Measurements from ENCODE around the gene OR5M11. TPM values are rescaled to one million over a fixed set of nuclear protein-coding genes. Genes with fewer than 3 reads are reported as not detected.

Gene OR5M11
- polyA plus RNA-seq, 1 donor from 2014 or later: not detected

DNA sequence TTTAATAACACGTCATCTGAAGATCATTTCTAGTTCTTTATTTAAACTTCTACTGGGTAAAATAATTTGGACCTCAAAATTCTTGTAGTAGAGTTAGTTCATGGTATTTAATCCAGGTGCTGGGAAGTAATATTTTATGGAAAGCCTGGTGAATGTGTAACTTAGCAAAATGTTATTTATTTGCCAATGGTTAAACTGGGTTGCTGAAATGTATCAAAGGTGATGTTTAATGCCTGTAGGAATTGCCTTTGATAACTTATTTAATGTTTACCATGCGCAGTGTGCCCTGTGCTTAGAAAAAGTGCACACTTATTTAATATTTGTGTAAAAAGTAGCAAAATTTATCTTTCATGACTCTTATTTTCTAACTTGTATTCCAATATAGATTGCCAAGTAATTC lies 11.2 kb downstream of the OR5M11 start:
- no peaks in the 10 kb centered on the region for H3K9me2 ChIP-seq (ENCODE audit: insufficient read depth, low read length)
- no peaks in the 10 kb centered on the region for H3K36me3 ChIP-seq (ENCODE audit: insufficient read depth, low read length)
- H3K9me3 ChIP-seq (ENCODE audit: low read length): no peaks in the 10 kb centered on the region
- H3F3A ChIP-seq (ENCODE audit: insufficient read depth, low read length, poor library complexity, severe bottlenecking): no peaks in the 10 kb centered on the region
- no peaks in the 10 kb centered on the region for H3K79me2 ChIP-seq (replicated peaks; ENCODE audit: insufficient read depth, low read length)
- no peak overlapping the region for H3K27ac ChIP-seq (ENCODE audit: low read length)
- no peak overlapping the region for H3K4me3 ChIP-seq (ENCODE audit: low read length)
- no peaks in the 10 kb centered on the region for H4K20me1 ChIP-seq (ENCODE audit: insufficient read depth)
- no peak overlapping the region for H2AFZ ChIP-seq (ENCODE audit: low read depth, low read length)
- no peak overlapping the region for H3K9ac ChIP-seq (ENCODE audit: low read length)
- TF ChIP-seq TAF1 (IDR thresholded peaks at IDR 0.05; ENCODE audit: low read depth): no peak
- TF ChIP-seq MXI1 (conservative IDR thresholded peaks at IDR 0.05; ENCODE audit: poor library complexity, severe bottlenecking): no peak
- no peak for TF ChIP-seq RAD21 (conservative IDR thresholded peaks at IDR 0.05)
- H3K4me2 ChIP-seq (ENCODE audit: low read length): no peak overlapping the region
- no peaks in the 10 kb centered on the region for H3K27me3 ChIP-seq (ENCODE audit: insufficient read depth, low read depth, low read length)

DNA sequence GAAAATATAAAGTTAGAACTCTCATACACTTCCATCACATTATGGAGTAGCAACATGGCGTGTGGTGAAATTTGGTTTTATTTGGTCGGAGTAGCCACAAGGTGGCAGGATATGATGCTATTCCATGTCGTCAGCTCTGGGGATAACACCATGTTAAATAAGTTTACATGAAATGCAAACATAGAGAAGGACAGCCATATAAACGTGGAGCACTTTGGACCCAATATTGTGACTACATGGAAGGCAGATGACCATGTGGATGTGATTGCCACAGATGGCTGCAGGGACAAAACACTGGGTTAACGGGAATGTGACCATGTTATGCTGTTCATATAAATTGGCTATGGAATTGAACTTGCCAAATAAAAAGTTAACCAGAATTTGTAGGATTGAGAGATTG lies 21.0 kb downstream of the OR5M11 start:
- H3K27me3 ChIP-seq (ENCODE audit: insufficient read depth, low read depth, low read length): no peaks in the 10 kb centered on the region
- H3K4me2 ChIP-seq (ENCODE audit: low read length): no peak overlapping the region
- no peaks in the 10 kb centered on the region for H3K36me3 ChIP-seq (ENCODE audit: insufficient read depth, low read length)
- no peak overlapping the region for H3K27ac ChIP-seq (ENCODE audit: low read length)
- H3K4me3 ChIP-seq (ENCODE audit: low read length): no peak overlapping the region
- H3K79me2 ChIP-seq (replicated peaks; ENCODE audit: insufficient read depth, low read length): no peaks in the 10 kb centered on the region
- H3K9me3 ChIP-seq (ENCODE audit: low read length): no peaks in the 10 kb centered on the region
- no peak for TF ChIP-seq EZH2 (IDR thresholded peaks at IDR 0.05; ENCODE audit: borderline replicate concordance, insufficient read depth, low read length, poor library complexity, severe bottlenecking)
- TF ChIP-seq RAD21 (conservative IDR thresholded peaks at IDR 0.05): no peak
- TF ChIP-seq, protein P1, sequence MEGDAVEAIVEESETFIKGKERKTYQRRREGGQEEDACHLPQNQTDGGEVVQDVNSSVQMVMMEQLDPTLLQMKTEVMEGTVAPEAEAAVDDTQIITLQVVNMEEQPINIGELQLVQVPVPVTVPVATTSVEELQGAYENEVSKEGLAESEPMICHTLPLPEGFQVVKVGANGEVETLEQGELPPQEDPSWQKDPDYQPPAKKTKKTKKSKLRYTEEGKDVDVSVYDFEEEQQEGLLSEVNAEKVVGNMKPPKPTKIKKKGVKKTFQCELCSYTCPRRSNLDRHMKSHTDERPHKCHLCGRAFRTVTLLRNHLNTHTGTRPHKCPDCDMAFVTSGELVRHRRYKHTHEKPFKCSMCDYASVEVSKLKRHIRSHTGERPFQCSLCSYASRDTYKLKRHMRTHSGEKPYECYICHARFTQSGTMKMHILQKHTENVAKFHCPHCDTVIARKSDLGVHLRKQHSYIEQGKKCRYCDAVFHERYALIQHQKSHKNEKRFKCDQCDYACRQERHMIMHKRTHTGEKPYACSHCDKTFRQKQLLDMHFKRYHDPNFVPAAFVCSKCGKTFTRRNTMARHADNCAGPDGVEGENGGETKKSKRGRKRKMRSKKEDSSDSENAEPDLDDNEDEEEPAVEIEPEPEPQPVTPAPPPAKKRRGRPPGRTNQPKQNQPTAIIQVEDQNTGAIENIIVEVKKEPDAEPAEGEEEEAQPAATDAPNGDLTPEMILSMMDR (IDR thresholded peaks at IDR 0.05; ENCODE audit: poor library complexity, severe bottlenecking): no peak
- H3F3A ChIP-seq (ENCODE audit: insufficient read depth, low read length, poor library complexity, severe bottlenecking): no peaks in the 10 kb centered on the region
- no peak overlapping the region for H2AFZ ChIP-seq (ENCODE audit: low read depth, low read length)
- no peaks in the 10 kb centered on the region for H4K20me1 ChIP-seq (ENCODE audit: insufficient read depth)
- no peak overlapping the region for H3K9ac ChIP-seq (ENCODE audit: low read length)
- H3K9me2 ChIP-seq (ENCODE audit: insufficient read depth, low read length): no peaks in the 10 kb centered on the region

DNA sequence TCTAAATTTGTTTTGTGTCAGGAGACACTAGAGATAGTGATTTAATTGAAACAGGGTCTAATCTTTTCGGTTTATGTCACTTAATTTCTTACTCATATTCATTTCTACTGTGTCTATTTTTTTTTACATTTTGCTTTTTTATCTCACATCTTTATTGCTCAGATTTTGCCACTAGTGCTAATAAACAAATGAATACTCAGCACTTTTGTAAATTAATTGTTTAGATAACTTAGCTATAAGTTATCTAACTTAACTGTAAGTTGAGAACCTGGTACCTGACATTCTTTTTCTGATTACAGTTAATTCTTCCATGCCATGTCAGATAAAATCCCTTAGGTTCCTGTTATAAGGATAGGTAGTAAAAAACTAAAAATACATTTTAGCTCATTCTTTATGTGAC lies 29.8 kb downstream of the OR5M11 start:
- TF ChIP-seq TAF1 (IDR thresholded peaks at IDR 0.05; ENCODE audit: low read depth) (no peak), MXI1 (conservative IDR thresholded peaks at IDR 0.05; ENCODE audit: poor library complexity, severe bottlenecking) (no peak), RAD21 (conservative IDR thresholded peaks at IDR 0.05) (no peak), EP300 (conservative IDR thresholded peaks at IDR 0.05; ENCODE audit: poor library complexity, severe bottlenecking) (no peak), POLR2AphosphoS5 (IDR thresholded peaks at IDR 0.05) (no peak), SMC3 (conservative IDR thresholded peaks at IDR 0.05; ENCODE audit: poor library complexity) (no peak), EZH2 (IDR thresholded peaks at IDR 0.05; ENCODE audit: borderline replicate concordance, insufficient read depth, low read length, poor library complexity, severe bottlenecking) (no peak)
- TF ChIP-seq, protein P2, sequence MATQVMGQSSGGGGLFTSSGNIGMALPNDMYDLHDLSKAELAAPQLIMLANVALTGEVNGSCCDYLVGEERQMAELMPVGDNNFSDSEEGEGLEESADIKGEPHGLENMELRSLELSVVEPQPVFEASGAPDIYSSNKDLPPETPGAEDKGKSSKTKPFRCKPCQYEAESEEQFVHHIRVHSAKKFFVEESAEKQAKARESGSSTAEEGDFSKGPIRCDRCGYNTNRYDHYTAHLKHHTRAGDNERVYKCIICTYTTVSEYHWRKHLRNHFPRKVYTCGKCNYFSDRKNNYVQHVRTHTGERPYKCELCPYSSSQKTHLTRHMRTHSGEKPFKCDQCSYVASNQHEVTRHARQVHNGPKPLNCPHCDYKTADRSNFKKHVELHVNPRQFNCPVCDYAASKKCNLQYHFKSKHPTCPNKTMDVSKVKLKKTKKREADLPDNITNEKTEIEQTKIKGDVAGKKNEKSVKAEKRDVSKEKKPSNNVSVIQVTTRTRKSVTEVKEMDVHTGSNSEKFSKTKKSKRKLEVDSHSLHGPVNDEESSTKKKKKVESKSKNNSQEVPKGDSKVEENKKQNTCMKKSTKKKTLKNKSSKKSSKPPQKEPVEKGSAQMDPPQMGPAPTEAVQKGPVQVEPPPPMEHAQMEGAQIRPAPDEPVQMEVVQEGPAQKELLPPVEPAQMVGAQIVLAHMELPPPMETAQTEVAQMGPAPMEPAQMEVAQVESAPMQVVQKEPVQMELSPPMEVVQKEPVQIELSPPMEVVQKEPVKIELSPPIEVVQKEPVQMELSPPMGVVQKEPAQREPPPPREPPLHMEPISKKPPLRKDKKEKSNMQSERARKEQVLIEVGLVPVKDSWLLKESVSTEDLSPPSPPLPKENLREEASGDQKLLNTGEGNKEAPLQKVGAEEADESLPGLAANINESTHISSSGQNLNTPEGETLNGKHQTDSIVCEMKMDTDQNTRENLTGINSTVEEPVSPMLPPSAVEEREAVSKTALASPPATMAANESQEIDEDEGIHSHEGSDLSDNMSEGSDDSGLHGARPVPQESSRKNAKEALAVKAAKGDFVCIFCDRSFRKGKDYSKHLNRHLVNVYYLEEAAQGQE (IDR thresholded peaks at IDR 0.05; ENCODE audit: borderline replicate concordance): no peak
- TF ChIP-seq, protein P1 (IDR thresholded peaks at IDR 0.05; ENCODE audit: poor library complexity, severe bottlenecking): no peak
- H3K27me3 ChIP-seq (ENCODE audit: insufficient read depth, low read depth, low read length): no peaks in the 10 kb centered on the region
- H2AFZ ChIP-seq (ENCODE audit: low read depth, low read length): no peak overlapping the region
- H3K9me3 ChIP-seq (ENCODE audit: low read length): no peaks in the 10 kb centered on the region
- H3K9me2 ChIP-seq (ENCODE audit: insufficient read depth, low read length): no peaks in the 10 kb centered on the region
- no peaks in the 10 kb centered on the region for H3K79me2 ChIP-seq (replicated peaks; ENCODE audit: insufficient read depth, low read length)
- no peak overlapping the region for H3K9ac ChIP-seq (ENCODE audit: low read length)
- H3K4me2 ChIP-seq (ENCODE audit: low read length): no peak overlapping the region
- no peak overlapping the region for H3K4me3 ChIP-seq (ENCODE audit: low read length)
- no peaks in the 10 kb centered on the region for H4K20me1 ChIP-seq (ENCODE audit: insufficient read depth)
- no peaks in the 10 kb centered on the region for H3K36me3 ChIP-seq (ENCODE audit: insufficient read depth, low read length)
- no peaks in the 10 kb centered on the region for H3F3A ChIP-seq (ENCODE audit: insufficient read depth, low read length, poor library complexity, severe bottlenecking)
- H3K27ac ChIP-seq (ENCODE audit: low read length): no peak overlapping the region
